ENCODE data around the gene CELA3B.
"Not testable (repeated sequence)": the region's sequence is repeated elsewhere in the genome, so short reads cannot be mapped to it uniquely, and the experiment has no call there.

DNA sequence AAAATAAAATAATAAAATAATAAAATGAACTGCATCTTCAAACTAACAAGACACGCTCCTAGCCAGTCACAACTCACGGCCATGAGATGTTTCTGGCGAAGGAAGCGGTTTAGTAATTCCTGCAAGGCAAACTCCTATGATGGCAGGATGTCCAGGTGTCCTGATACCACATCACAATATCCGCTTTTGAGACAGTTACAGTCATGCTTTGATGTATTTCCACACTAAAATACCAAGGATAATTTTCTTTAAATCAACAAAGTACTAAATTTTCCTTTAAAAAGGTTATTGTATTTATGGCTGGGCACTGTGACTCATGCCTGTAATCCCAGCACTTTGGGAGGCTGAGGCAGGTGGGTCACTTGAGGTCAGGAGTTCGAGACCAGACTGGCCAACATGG, 9.6 kb upstream of the CELA3B start:
- TF ChIP-seq, protein P1, sequence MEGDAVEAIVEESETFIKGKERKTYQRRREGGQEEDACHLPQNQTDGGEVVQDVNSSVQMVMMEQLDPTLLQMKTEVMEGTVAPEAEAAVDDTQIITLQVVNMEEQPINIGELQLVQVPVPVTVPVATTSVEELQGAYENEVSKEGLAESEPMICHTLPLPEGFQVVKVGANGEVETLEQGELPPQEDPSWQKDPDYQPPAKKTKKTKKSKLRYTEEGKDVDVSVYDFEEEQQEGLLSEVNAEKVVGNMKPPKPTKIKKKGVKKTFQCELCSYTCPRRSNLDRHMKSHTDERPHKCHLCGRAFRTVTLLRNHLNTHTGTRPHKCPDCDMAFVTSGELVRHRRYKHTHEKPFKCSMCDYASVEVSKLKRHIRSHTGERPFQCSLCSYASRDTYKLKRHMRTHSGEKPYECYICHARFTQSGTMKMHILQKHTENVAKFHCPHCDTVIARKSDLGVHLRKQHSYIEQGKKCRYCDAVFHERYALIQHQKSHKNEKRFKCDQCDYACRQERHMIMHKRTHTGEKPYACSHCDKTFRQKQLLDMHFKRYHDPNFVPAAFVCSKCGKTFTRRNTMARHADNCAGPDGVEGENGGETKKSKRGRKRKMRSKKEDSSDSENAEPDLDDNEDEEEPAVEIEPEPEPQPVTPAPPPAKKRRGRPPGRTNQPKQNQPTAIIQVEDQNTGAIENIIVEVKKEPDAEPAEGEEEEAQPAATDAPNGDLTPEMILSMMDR (IDR thresholded peaks at IDR 0.05; ENCODE audit: low read depth, low read length, poor library complexity, severe bottlenecking), result not testable (repeated sequence)
- not testable (repeated sequence) for TF ChIP-seq EZH2phosphoT487 (IDR thresholded peaks at IDR 0.05; ENCODE audit: borderline replicate concordance, low read length)
